H1 (cell line): ENCODE data around the gene CNST. TPM values are rescaled to one million over a fixed set of nuclear protein-coding genes. Genes with fewer than 3 reads are reported as not detected.

Experiments
- BACH1 ChIP-seq: IDR thresholded peaks from 2 replicates; pipeline ENCODE4 v1.6.1; 2012; ENCODE audit warnings: low read length, improper control_type of control experiment
- EZH2 ChIP-seq: fragments of 200-600 bp; sonication (generic); IDR thresholded peaks from 2 replicates; pipeline ENCODE4 v1.7.1; 2012; ENCODE audit warnings: low read depth, mild to moderate bottlenecking, moderate library complexity, low read length, inconsistent platforms; ENCODE audit not compliant: severe bottlenecking
- RAD21 ChIP-seq, 2 experiments: IDR thresholded peaks in 1 of 2; conservative IDR thresholded peaks in 1 of 2; 2 replicates each; pipeline ENCODE4 v1.6.1; 2011; ENCODE audit warnings: low read depth in 2 of 2, low read length in 2 of 2, improper control_type of control experiment in 1 of 2, inconsistent platforms in 1 of 2, mild to moderate bottlenecking in 1 of 2, moderate library complexity in 1 of 2
- TEAD4 ChIP-seq: IDR thresholded peaks from 2 replicates; pipeline ENCODE4 v1.6.1; 2012; ENCODE audit warnings: low read depth, low read length, inconsistent platforms, mixed read lengths
- USF2 ChIP-seq: IDR thresholded peaks from 2 replicates; pipeline ENCODE4 v1.6.1; 2011; ENCODE audit warnings: low read length, improper control_type of control experiment
- polyA plus RNA-seq, 7 experiments: library from polyadenylated mRNA; depleted of rRNA in 3 of 7; stranded (reverse) in 5 of 7; unstranded in 2 of 7; fragments of >200 nt in 5 of 7; fragments of 200-250 nt in 2 of 7; gene quantifications; 1 replicate in 5 of 7; 2 replicates in 1 of 7; 4 replicates in 1 of 7; pipeline versions ENCODE4 v1.2.1 to v1.2.3, GENCODE V29; 2011 to 2013; ENCODE audit warnings: missing spikeins in 2 of 7, mixed read lengths in 2 of 7
- total RNA-seq: library from RNA; stranded (reverse); fragmentation: NEBNext Ultra II Directional; extraction: Animal tissue kit (Norgen Biotek cat#: 25700); gene quantifications from 2 replicates; pipeline ENCODE4 v1.2.1, GENCODE V29; 2021
- TF ChIP-seq, protein P1 (sequence below): IDR thresholded peaks from 2 replicates; pipeline ENCODE4 v1.6.1; 2012; ENCODE audit warnings: inconsistent platforms
- TF ChIP-seq, protein P2 (sequence below), 3 experiments: IDR thresholded peaks; 1 replicate in 2 of 3; 2 replicates in 1 of 3; pipeline versions ENCODE4 v1.5.1 to v1.6.1; 2011; ENCODE audit warnings: low read length in 3 of 3, mild to moderate bottlenecking in 3 of 3, inconsistent platforms in 2 of 3, low read depth in 1 of 3, moderate library complexity in 1 of 3; ENCODE audit not compliant: insufficient read depth in 1 of 3; ENCODE audit errors: control extremely low read depth in 1 of 3

CNST gene
- total and polyA plus RNA-seq, 2 of the 8 experiments (the other 6 are each of a cell fraction or from before 2014, with no cell fraction given), result 5.3 to 21.3 TPM

GRCh38 chr1:246689409-246690008 is 123.3 kb downstream of the CNST start (continued):
- TF ChIP-seq USF2 (no peak), BACH1 (no peak), RAD21 (IDR thresholded peaks at IDR 0.05 in 1 of 2, conservative IDR thresholded peaks at IDR 0.05 in 1 of 2; ENCODE audit: low read depth in 2 of 2, low read length in 2 of 2) (peak; percentile 70 to 78), EZH2 (no peak), TEAD4 (0 out of 2 replicates have a peak, but pooled peaks have one; percentile 6)
- TF ChIP-seq, protein P1, sequence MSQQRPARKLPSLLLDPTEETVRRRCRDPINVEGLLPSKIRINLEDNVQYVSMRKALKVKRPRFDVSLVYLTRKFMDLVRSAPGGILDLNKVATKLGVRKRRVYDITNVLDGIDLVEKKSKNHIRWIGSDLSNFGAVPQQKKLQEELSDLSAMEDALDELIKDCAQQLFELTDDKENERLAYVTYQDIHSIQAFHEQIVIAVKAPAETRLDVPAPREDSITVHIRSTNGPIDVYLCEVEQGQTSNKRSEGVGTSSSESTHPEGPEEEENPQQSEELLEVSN, result no peak
- TF ChIP-seq, protein P2, sequence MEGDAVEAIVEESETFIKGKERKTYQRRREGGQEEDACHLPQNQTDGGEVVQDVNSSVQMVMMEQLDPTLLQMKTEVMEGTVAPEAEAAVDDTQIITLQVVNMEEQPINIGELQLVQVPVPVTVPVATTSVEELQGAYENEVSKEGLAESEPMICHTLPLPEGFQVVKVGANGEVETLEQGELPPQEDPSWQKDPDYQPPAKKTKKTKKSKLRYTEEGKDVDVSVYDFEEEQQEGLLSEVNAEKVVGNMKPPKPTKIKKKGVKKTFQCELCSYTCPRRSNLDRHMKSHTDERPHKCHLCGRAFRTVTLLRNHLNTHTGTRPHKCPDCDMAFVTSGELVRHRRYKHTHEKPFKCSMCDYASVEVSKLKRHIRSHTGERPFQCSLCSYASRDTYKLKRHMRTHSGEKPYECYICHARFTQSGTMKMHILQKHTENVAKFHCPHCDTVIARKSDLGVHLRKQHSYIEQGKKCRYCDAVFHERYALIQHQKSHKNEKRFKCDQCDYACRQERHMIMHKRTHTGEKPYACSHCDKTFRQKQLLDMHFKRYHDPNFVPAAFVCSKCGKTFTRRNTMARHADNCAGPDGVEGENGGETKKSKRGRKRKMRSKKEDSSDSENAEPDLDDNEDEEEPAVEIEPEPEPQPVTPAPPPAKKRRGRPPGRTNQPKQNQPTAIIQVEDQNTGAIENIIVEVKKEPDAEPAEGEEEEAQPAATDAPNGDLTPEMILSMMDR (IDR thresholded peaks at IDR 0.05; ENCODE audit: control extremely low read depth in 1 of 3, insufficient read depth in 1 of 3, low read depth in 1 of 3, low read length in 3 of 3), result peak; percentile 46 to 78 (median 73)
